ENCODE data around the gene HOXA13.

The HOXA13 gene

DNA sequence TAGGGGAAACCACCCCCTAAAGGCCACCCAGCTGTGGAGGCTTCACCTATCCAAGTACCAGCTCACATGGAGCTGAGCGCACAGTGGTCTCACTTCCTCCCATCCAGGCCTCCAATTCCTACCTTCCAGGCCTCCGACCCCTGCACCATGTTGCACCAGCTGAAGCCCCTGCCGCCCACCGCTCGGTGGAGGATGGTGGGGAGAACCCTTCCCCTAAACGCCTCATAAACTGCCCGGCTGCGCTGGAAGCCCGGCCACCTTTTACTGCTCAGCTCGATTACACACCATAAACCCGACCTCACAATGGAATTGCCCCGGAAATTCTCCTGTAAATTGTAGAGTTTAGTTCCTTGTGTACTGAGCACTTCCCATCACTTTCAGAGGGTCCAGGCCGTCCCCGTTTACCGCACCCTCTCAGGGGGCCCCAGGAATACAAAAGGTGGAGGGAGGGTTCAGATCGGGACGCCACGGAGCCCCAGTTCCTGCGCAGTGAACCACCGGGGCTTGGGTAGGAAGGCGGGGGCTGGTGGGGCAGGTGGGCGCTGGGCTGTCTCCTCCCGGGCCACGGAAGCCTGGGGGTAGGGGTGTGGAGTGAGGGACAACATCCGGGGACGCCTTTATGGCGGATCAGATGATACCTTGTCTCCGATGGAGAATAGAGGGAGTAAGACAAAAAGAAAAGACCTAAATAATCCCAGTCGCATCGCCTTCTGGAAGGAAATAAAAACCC is 42.0 kb downstream of the HOXA13 start:
- ATAC-seq, result no peak

DNA sequence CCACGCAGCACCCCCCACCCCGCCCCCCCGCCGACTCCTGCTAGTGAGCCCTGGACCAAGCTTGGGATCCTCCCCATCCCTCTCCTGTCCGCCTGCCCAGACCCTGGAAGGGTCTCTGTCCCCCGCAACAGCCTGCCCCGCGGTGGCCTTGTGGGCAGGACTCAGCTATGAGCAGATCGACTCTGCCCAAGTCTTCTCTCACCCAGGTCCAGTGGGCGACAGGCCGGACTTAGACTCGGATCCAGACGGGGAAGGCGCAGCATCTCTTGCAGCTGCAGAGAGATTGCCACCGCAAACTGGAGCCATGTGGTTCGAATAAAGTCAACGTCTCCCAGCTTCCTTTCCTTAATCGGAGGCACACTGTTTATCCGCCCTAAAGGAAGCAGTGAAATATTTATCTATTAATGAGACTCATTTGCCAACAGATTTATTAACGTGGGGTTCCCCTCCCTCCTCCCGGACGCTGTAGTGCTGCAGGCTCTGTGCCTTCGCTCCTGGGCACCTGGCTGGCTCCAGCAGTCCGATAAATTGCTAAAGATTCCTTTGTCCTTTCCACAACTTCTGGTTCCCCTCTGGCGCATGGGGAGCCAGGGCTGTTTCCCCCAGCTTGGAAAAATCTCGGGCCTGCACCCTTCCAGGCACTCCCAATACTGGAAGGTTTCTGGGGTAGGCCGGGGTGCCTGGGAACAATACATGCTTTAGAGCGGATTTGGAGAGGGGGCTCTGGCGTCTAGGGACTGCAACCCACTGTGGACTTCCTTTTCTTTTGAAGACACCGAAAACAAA is 42.8 kb downstream of the HOXA13 start:
- ATAC-seq, result no peak

DNA sequence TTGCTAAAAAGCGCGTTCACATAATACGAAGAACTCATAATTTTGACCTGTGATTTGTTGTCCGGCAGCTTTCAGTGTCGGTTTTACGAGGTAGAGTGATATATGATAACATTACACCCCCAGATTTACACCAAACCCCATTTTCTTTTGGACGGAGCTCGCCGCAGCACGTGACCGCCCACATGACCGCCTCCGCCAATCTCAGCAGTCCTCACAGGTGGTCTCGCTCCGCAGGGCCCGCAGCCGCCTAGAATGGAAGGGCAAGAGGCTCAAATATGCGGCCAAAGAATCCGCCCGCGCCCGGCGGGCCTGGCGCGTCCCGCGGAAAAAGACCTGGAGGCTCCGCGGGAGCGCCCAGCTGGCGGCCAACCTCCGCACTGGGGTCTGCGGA is 43.4 kb downstream of the HOXA13 start, which contains the start of gene HOXA7:
Gene HOXA7 (minus strand): TSS at position 168 of the 391 bp plus-strand sequence. CDS start 130 bp downstream, at position 38.
- ATAC-seq, result no peak

DNA sequence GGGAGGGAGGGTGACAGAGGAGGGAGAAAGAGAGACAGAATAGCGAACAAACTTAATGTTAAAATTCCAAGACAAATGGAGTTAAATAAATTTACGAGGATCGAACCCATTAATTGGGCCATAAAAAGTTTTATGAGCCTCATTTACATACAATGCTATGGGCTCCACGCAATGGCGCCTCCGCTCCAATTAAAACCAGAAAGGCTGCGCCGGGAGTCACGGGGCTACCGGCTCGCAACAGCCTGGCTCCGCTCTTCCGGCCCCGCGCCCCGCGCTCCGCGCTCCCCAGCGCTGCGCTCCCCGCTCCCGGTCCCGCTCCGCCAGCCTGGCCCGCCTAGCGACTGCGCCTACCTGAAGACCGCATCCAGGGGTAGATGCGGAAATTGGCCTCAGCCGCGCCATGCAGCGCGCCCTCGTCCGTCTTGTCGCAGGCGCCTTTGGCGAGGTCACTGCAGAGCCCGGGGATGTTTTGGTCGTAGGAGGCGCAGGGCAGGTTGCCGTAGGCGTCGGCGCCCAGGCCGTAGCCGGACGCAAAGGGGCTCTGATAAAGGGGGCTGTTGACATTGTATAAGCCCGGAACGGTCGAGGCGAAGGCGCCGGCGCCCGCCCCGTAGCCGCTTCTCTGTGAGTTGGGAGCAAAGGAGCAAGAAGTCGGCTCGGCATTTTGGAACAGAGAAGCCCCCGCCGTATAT is 43.9 kb downstream of the HOXA13 start:
- no peak for ATAC-seq

DNA sequence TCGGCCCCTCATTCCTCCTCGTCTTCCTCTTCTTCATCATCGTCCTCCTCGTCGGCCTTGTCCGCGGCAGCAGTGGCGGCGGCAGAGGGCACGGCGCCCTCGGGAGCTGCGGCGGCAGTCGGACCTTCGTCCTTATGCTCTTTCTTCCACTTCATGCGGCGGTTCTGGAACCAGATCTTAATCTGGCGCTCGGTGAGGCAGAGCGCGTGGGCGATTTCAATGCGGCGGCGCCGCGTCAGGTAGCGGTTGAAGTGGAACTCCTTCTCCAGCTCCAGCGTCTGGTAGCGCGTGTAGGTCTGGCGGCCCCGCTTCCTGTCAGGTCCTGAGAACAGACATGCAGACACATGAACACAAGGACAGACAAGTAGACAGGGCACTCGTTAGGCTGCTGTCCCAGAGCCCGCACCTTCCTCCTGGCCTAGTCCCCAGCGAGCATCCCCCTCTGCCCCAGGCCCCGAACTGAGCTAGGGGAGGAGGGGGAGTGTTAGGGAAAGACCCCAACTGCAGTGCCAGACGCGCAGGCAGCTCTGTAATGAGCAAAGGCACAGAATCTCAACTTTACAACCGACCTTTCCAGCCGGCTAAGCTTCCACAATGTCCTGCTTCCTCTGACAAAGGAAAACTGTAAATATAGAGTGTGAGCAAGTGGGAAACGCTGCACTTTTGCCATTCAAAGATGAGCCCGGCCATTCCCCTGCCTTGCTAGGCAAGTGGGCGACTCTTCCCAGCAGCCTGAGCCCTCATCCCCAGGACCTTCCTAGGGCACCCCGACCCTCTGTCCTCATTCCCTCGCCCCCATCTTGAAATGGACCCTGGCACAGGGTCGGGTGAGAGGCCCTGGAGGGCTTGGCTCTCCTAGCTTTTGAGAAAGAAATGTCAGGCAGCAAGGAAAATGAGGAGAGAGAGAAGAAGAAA is 44.7 kb downstream of the HOXA13 start:
- no peak for ATAC-seq

DNA sequence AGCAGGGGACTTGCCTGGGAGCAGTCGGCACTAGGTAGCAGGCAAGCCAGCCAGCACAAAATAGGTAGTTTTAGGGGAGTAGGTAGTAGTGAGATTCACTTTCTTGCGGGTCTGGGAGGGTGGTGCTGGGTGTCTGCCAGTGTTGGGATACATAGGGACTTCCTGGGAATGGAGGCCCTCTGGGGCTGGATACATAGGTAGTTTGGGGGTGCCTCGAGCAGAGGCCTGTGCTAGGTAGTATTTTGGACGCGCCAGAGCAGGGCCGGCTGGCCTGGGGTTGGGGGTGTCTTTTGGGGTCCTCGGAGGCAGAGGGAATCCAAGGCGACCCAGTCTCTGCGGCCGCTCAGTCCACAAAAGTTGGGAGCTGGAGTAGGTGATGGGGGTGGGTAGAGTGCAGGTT is 45.5 kb downstream of the HOXA13 start:
- ATAC-seq, result no peak

DNA sequence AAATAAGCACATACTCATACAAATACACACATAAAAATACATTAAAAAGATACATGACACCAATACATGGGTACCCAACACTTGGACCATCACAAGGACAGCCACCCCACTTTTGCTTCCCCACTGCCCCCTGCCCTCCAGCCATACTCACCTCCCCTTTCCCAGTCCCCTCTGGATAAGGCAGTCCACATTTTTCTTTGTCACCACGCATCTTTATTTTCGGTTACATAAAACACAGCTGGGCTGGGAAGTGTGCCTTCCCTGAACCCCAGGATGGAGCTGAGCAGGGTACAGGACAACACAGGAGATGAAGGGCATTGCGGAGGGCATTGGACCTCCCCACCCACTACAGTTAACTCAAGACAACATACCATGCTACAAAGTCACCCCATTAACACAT is 46.4 kb downstream of the HOXA13 start:
- ATAC-seq, result no peak

DNA sequence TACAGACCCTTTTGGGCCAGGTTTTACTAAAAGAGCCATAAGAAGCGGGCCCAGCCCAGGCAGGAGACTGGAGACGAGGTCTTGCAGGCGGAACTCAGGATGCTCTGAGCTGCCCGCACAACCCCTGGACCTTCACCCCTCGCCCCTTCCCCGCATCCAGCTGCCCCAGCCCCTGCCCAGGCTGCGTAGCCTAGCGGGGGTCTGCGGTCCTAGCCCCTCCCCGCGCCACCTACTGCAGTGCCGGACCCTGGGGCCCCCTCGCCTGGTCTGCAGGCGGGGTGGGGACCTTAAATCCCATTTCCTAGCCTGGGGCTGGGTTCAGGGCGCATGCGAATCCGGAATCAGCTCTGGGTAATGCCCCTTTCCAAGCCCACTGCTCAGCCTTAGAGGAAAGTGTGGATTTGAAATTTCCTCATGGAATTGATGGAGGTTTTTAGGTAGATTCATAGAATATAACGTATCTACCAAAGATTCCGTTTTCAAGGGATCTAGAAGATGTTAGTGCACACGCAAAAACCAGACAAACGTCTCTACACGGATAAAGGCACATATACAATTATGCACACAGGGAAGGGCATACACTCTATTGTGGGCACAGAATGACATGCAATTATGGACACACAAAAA is 47.0 kb downstream of the HOXA13 start:
- no peak for ATAC-seq

DNA sequence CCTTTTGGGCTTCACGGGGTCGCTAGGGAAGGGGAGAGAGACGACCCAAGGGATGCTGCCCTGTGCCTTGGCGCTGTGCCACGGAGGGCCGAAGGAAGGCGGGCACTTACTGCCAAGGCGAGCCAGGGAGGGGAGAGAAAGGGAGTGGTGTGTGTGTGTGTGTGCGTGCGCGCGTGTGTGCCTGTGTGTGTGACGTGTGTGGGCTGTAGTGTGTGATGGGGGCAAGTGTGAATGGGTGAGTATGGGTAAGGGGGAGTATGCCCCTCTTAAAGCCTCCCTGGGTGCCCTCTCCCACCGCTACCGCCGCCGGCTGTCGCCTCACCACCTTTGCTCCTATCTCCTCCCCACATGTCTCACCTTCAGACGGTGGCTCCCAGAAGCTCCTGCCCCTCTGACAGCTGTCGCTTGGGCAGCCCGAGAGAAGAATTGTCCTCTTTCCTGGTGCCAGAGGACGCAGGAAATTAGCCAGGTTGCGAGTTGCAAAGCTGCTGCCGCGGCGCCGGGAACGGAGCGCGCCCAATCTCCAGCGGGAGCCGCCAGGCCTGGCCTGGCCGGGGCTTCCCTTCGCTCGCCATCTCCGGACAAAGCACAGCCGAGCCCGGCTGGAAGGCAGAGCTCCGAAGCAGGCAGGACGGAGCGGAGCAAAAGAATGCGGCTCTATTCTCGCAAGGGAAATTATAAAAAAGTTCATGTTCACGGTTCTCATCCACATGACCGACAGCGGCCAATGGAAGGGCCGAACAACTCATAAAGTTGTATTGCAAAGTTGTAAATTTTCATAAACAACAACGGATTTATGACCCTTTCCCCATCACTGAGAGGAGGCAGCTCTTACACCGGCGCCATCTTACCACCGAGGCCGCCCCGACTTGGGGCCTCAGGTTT is 47.7 kb downstream of the HOXA13 start, which contains the start of gene HOXA3:
Gene HOXA3 (minus strand): TSS at position 653 of the 885 bp plus-strand sequence. CDS start 41,943 bp downstream, outside the sequence.
- no peak for ATAC-seq

DNA sequence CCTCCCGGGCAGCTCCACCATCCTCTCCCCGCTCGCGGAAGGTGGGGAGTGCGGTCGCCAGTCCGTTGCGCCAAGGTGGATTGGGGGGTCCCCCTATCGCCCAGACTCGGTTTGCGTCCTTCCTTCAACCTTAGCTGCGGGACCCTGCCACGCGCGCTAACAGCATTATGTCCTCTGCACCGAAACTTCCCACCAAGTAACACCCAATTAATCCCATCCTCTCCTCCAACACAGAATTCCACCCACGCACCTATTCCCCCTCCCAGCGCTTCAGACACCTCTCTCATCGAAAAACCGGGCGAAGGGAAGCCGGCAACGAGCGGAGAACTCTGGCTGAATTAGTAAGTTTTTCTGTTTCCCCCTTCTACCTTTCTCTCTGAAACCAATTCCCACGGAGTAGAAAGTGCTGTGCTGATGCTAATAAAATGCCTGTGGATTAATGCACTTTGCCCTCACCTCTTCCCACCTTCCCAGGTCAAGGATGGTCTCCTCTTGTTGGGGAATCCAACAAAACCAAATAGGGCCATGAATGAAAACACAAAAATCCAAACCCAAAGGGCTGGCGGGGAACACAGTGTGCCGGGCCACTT is 48.5 kb downstream of the HOXA13 start:
- no peak for ATAC-seq

DNA sequence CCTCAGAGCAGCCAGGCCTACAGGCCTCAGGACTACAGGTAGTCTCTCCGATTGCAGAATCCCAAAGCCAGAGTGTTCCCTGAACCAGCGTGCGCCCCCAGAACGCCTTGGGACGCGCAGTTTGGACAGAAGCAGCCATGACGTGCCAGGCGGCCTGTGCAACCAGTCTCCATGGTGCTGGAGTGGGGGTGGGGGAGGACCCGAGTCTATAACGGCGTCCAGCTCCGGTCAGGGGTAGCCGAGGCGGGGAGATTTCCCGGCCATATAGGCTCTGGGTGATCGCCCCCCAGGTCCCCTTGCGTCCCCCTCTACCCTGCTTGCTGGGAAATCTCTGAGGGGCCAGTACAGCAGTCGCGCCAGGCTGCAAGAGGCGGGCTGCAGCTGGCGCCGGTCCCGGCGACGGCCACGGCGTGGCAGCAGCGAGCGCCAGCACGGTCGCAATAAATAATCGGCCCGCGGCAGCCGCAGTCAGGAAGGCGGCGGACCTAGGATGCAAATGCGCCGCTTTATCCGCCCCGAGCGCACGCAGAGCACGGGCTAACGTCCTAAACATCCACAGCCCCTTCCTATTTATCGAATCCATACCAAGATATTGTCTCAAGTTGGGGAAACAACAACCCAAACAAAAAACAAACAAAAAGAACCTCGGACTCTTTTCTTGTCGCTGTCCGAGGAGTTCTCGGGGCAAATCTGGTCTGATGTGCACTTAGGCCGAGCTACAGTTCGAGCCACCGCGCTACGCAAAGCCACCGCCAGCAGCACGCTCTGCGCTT is 49.1 kb downstream of the HOXA13 start:
- ATAC-seq, result peak; percentile 81 to 85

DNA sequence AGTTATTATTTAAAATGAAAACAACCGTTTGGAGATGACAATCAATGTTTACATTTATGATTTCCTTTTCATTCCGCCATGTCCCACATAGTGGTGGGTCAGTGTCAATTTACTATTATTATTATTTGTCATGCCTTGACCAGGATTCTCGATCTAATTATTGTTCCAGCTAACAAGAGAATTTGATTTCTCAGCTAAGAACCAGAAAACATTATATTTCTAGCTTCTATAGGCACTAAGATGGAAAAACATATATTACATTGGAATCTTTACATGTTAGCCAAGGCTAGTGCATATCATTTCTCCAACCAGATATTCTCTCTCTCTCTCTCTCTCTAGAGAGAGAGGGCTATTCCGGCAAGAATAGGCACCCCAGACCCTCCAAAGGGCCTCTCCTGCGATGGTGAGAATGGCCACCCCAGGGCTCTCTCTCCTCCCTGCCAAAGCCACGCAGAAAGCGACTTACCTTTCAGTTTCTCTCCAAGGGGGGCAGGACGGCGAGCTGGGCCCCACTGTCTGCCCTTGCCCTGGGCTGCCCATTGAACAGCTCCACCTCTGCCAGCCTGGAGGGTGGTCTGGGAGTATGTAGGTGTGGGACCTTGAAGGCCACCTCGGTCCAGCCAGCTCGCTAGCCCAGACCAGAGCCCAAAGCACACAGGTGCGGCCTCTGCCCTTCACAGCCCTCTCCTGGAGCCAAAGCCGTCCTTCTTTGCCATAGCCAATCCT is 49.9 kb downstream of the HOXA13 start:
- ATAC-seq, result no peak

DNA sequence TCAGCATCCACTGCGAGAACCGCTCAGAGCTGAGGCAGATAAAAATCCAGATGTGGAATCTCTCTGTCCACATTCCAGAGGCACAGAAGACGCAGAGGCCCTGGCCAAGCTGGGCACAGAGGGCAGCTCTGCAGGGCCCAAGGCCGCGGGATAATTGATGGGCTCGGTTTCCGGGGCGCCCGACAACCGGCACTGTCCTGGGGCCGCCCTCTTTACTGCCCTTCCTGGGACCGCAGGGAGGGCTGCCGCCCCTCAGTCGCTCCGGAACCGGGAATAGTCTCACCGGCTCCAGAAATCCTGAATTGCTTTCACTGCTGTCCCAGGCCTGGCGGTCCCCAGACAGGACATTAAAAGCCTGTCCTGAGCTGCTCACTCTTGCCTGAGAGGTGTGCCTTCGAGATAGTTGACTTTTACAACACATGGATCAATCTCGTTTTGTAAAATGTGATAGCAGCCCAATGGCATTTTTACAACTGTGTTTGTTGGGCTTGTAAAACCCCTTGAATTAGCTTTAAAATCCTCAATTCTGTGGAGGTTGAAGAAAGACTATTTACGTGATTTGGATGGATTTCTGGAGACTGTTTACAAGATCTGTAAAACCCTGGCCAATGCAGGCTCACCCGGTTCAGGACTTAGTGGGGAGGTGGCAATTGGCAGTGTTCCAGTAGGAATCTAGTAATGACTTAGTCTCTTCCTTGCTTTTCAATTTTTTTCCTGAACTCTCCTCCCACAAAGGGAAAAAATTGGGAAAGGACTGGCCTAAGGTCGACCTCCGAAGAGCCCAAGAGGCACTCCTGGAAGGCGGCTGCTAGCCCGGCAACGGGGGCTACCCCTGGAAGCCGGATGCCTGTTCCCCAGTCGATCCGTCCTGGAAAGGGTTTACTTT is 50.9 kb downstream of the HOXA13 start:
- ATAC-seq, result no peak

DNA sequence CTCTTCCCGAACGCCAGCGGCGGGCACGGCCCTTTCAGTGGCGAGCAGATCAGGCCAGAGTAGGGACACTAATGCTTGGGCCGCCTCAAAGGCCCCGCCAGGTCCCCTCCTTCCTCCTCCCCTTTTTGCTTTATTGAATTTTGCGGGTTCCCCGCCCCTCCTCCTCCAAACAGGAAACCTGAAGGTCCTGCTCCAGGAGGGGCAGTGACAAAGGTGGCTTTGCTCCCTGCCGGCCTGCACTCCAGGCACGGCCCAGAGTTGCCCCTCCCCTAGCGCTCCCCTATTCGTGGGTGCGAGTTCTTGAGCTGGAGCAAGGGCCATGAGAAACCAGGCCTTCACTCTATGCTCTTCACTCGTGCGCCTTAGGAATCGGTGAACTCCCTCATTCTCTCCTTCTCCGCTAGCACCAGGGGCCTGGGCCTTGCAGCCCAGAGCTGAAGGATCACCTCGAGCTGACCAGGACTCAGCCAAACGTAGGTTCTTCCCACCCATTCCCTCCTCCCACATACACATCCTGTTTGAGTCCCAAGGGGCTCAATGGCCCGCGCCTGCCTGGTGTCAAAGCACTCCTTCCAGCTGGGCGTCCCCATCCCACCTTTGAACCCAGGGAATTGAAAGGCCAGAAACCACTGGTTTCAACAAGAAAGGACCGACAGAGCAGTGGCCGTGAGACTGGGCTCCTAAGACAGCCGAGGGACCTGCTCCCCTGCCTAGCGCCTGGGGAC is 51.7 kb downstream of the HOXA13 start:
- no peak for ATAC-seq

DNA sequence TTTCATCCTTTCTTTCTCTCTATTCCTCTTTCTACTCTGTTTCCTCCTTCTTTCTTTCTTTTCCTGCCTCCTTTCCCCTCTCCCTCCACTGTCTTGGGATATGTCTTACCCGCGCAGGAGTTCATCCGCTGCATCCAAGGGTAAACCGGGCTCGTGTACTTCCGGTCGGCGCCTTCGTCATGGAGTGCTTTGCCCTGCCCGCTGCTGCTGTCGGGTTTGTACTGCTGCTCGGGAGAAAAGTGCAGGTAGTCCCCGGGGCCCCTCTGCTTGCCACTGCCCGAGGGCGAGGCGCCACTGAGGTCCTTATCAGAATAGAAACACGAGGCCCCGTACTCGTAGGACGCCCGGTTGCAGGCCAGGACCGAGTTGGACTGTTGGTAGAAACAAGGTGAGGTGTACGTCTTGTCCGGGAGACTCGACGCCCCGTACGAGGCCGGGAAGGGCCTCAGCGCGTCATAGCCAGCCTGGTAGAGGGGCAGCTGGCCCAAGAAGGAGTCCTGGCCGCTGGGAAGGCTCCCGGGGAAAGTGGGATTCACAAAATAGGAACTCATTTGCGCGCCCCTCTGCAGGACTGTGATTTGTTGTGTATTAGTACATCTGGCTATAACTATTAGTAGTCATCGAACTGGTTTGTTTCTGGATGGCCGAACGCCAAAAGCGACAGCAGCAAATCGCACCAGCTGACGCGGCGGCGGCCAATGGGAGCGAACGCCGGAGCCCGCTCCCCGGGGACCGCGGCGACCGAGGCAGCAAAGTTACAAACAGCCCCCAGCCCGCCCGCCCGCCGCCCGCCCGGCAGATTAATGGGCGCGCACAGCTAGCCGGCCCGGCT is 52.5 kb downstream of the HOXA13 start, which contains the start of gene HOXA6:
Gene HOXA6 (minus strand): TSS at position 576 of the 832 bp plus-strand sequence. CDS start 25 bp downstream, at position 551.
- no peak for ATAC-seq
